Measurements from ENCODE around the gene PFKFB1.
A peak's percentile ranks its signal among the peaks of the same experiment; 100 is the strongest.

The PFKFB1 gene

GRCh38 chrX:54921427-54922021 is 72.5 kb downstream of the PFKFB1 start:
- peak; percentile 67 for DNase-seq

DNA sequence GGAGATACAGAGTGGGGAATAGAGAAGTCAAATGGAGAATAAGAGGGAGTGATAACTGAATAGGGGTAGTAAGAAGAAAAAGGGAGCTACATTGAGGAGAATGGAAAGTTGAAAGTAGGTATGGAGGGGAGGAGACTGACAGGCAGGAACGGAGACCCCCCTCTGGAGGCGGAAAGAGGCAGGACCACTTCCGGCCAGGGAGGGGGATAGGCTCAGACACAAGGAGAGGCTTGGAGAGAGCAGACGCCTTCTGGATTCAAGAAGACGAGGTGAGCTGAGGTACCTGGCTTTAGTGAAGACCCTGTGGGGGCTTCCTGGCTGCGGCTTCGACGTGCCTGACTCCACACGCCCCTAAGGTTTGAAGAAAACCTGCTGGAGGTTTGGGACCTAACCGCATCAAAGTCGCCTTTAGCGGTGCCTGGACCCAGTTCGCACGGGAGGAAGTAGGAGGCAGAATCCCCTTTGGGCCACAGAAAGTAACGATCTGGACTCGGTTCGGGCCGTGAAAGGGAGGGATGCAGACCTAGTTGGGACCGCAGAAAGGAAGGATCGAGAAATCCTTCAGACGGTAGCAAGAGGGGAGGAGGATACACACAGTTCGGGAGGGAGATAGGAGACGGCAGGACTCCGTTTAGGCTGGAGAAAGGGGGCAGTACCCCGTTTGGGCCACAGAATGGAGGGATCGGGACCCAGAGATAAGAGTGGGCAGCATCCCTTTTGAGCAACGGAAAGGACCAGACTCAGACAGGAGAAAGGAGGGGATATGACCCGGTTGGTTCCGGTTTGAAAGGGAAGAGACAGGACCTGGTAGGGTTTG is 73.2 kb downstream of the PFKFB1 start, which contains the start of gene TRO:
Gene TRO (plus strand): TSS at position 215 of the 817 bp plus-strand sequence. CDS start 1,423 bp downstream, outside the sequence.
- DNase-seq = no peak

DNA sequence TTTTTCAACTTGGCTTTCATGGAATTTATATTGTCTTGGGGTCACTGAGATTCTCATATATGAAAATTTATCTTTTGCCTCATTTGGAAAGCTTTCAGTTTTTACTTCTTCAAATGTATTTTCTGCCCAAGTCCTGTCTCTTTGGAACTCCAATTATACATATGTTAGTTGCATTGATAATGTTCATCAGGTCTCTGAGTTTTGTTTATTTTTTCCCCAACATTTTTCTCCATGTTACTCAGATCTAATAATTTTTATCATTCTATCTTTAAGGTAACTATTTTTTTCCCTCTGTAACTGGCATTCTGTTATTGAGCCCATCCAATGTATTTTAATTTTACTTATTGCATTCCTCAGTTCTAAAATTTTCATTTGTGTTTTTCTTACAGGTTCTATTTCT is 84.0 kb downstream of the PFKFB1 start:
- DNase-seq = no peak

GRCh38 chrX:54894159-54894558 is 99.8 kb downstream of the PFKFB1 start:
- DNase-seq = no peak

GRCh38 chrX:54891573-54891972 is 102.4 kb downstream of the PFKFB1 start:
- DNase-seq = peak; percentile 8

GRCh38 chrX:54885740-54886139 is 108.2 kb downstream of the PFKFB1 start:
- no peak for DNase-seq

Data from midbrain (tissue), 1 donor.